Measurements from ENCODE around the gene TFAM. TPM values are rescaled to one million over a fixed set of nuclear protein-coding genes. Genes with fewer than 3 reads are reported as not detected.

Gene TFAM
- total and polyA plus RNA-seq, 2 donors = 15.8 to 30.8 TPM

- no peak overlapping the region for H3K27ac ChIP-seq (ENCODE audit: low read depth)
- no peak for DNase-seq (ENCODE audit: extremely low spot score)
- H3K4me3 ChIP-seq (ENCODE audit: low read depth, low read length) = no peak overlapping the region
- WGBS = 97% methylated on average over 3 of the region's 3 CpGs
- no peaks in the 10 kb centered on the region for H3K4me1 ChIP-seq (ENCODE audit: insufficient read depth)
- H3K36me3 ChIP-seq (ENCODE audit: insufficient read depth) = no peaks in the 10 kb centered on the region
Observed at GRCh38 chr10:58359541-58359940, 25.7 kb upstream of the TFAM start.

- Histone ChIP-seq H3K4me1 (ENCODE audit: insufficient read depth) (no peaks in the 10 kb centered on the region), H3K4me3 (ENCODE audit: low read depth, low read length) (no peak overlapping the region), H3K36me3 (ENCODE audit: insufficient read depth) (no peaks in the 10 kb centered on the region), H3K27ac (ENCODE audit: low read depth) (no peak overlapping the region)
- 92% methylated on average over 9 of the region's 9 CpGs for WGBS
- DNase-seq (ENCODE audit: extremely low spot score) = no peak
Observed at GRCh38 chr10:58360412-58361004, 24.7 kb upstream of the TFAM start.

- Histone ChIP-seq H3K36me3 (ENCODE audit: insufficient read depth) (no peaks in the 10 kb centered on the region), H3K4me1 (ENCODE audit: insufficient read depth) (no peaks in the 10 kb centered on the region), H3K4me3 (ENCODE audit: low read depth, low read length) (no peak overlapping the region), H3K27ac (ENCODE audit: low read depth) (no peak overlapping the region)
- DNase-seq (ENCODE audit: extremely low spot score) = no peak
- 100% methylated on average over 2 of the region's 2 CpGs for WGBS
Observed at GRCh38 chr10:58361353-58361752, 23.9 kb upstream of the TFAM start.

- Histone ChIP-seq H3K4me1 (ENCODE audit: insufficient read depth) (no peaks in the 10 kb centered on the region), H3K27ac (ENCODE audit: low read depth) (no peak overlapping the region), H3K4me3 (ENCODE audit: low read depth, low read length) (no peak overlapping the region), H3K36me3 (ENCODE audit: insufficient read depth) (no peaks in the 10 kb centered on the region)
- 57% methylated on average over 1 of the region's 1 CpG for WGBS
- no peak for DNase-seq (ENCODE audit: extremely low spot score)
Observed at GRCh38 chr10:58362027-58362789, 23.0 kb upstream of the TFAM start.

GRCh38 chr10:58367069-58367468 is 18.1 kb upstream of the TFAM start:
- Histone ChIP-seq H3K4me1 (ENCODE audit: insufficient read depth) (no peaks in the 10 kb centered on the region), H3K27ac (ENCODE audit: low read depth) (no peak overlapping the region), H3K4me3 (ENCODE audit: low read depth, low read length) (no peak overlapping the region), H3K36me3 (ENCODE audit: insufficient read depth) (no peaks in the 10 kb centered on the region)
- DNase-seq (ENCODE audit: extremely low spot score) = no peak
- 88% methylated on average over 3 of the region's 3 CpGs for WGBS

- no peak for DNase-seq (ENCODE audit: extremely low spot score)
- no peaks in the 10 kb centered on the region for H3K36me3 ChIP-seq (ENCODE audit: insufficient read depth)
- H3K4me1 ChIP-seq (ENCODE audit: insufficient read depth) = no peaks in the 10 kb centered on the region
- no peak overlapping the region for H3K4me3 ChIP-seq (ENCODE audit: low read depth, low read length)
- H3K27ac ChIP-seq (ENCODE audit: low read depth) = no peak overlapping the region
Observed at GRCh38 chr10:58371473-58371872, 13.7 kb upstream of the TFAM start.

GRCh38 chr10:58372607-58373441 is 12.4 kb upstream of the TFAM start:
- Histone ChIP-seq H3K27ac (ENCODE audit: low read depth) (no peak overlapping the region), H3K4me1 (ENCODE audit: insufficient read depth) (no peaks in the 10 kb centered on the region), H3K36me3 (ENCODE audit: insufficient read depth) (no peaks in the 10 kb centered on the region), H3K4me3 (ENCODE audit: low read depth, low read length) (no peak overlapping the region)
- 46% methylated on average over 4 of the region's 4 CpGs for WGBS
- no peak for DNase-seq (ENCODE audit: extremely low spot score)

GRCh38 chr10:58373442-58373827 is 11.8 kb upstream of the TFAM start:
- no peaks in the 10 kb centered on the region for H3K4me1 ChIP-seq (ENCODE audit: insufficient read depth)
- H3K27ac ChIP-seq (ENCODE audit: low read depth) = no peak overlapping the region
- H3K4me3 ChIP-seq (ENCODE audit: low read depth, low read length) = no peak overlapping the region
- 93% methylated on average over 3 of the region's 3 CpGs for WGBS
- H3K36me3 ChIP-seq (ENCODE audit: insufficient read depth) = no peaks in the 10 kb centered on the region
- DNase-seq (ENCODE audit: extremely low spot score) = no peak

GRCh38 chr10:58382489-58382995 is 2.7 kb upstream of the TFAM start:
- H3K4me1 ChIP-seq (ENCODE audit: insufficient read depth) = no peaks in the 10 kb centered on the region
- 89% methylated on average over 2 of the region's 2 CpGs for WGBS
- DNase-seq (ENCODE audit: extremely low spot score) = no peak
- no peak overlapping the region for H3K27ac ChIP-seq (ENCODE audit: low read depth)
- no peaks in the 10 kb centered on the region for H3K36me3 ChIP-seq (ENCODE audit: insufficient read depth)
- no peak overlapping the region for H3K4me3 ChIP-seq (ENCODE audit: low read depth, low read length)

- 49% methylated on average over 3 of the region's 3 CpGs for WGBS
Observed at GRCh38 chr10:58384095-58384494, 1.1 kb upstream of the TFAM start.

GRCh38 chr10:58384544-58384998 is 639 bp upstream of the TFAM start:
- WGBS = under 1% methylated on average over 12 of the region's 12 CpGs
- H3K27ac ChIP-seq (ENCODE audit: low read depth) = peak overlapping the region; percentile 82
- H3K4me1 ChIP-seq (ENCODE audit: insufficient read depth) = no peaks in the 10 kb centered on the region
- H3K36me3 ChIP-seq (ENCODE audit: insufficient read depth) = no peaks in the 10 kb centered on the region
- DNase-seq (ENCODE audit: extremely low spot score) = no peak
- H3K4me3 ChIP-seq (ENCODE audit: low read depth, low read length) = peak overlapping the region; percentile 75

More at GRCh38 chr10:58384095-58384494, 1.1 kb upstream of the TFAM start:
- no peak for DNase-seq (ENCODE audit: extremely low spot score)
- no peak overlapping the region for H3K4me3 ChIP-seq (ENCODE audit: low read depth, low read length)
- H3K4me1 ChIP-seq (ENCODE audit: insufficient read depth) = no peaks in the 10 kb centered on the region
- H3K27ac ChIP-seq (ENCODE audit: low read depth) = no peak overlapping the region
- H3K36me3 ChIP-seq (ENCODE audit: insufficient read depth) = no peaks in the 10 kb centered on the region

GRCh38 chr10:58385784-58386112 is 538 bp downstream of the TFAM start:
- WGBS = under 1% methylated on average over 15 of the region's 15 CpGs
- DNase-seq (ENCODE audit: extremely low spot score) = no peak
- Histone ChIP-seq H3K4me3 (ENCODE audit: low read depth, low read length) (peak overlapping the region; percentile 75), H3K36me3 (ENCODE audit: insufficient read depth) (no peaks in the 10 kb centered on the region), H3K4me1 (ENCODE audit: insufficient read depth) (no peaks in the 10 kb centered on the region), H3K27ac (ENCODE audit: low read depth) (peak overlapping the region; percentile 51)

- Histone ChIP-seq H3K4me3 (ENCODE audit: low read depth, low read length) (no peak overlapping the region), H3K27ac (ENCODE audit: low read depth) (no peak overlapping the region), H3K4me1 (ENCODE audit: insufficient read depth) (no peaks in the 10 kb centered on the region), H3K36me3 (ENCODE audit: insufficient read depth) (no peaks in the 10 kb centered on the region)
- WGBS = 93% methylated on average over 3 of the region's 3 CpGs
- DNase-seq (ENCODE audit: extremely low spot score) = no peak
Observed at GRCh38 chr10:58389024-58389423, 3.8 kb downstream of the TFAM start.

- no peak overlapping the region for H3K4me3 ChIP-seq (ENCODE audit: low read depth, low read length)
- H3K27ac ChIP-seq (ENCODE audit: low read depth) = no peak overlapping the region
- no peaks in the 10 kb centered on the region for H3K4me1 ChIP-seq (ENCODE audit: insufficient read depth)
- WGBS = 79% methylated on average over 2 of the region's 2 CpGs
- H3K36me3 ChIP-seq (ENCODE audit: insufficient read depth) = no peaks in the 10 kb centered on the region
- no peak for DNase-seq (ENCODE audit: extremely low spot score)
Observed at GRCh38 chr10:58393317-58393716, 8.1 kb downstream of the TFAM start.

Data from urinary bladder (tissue), 4 donors.